Ovary (tissue), 9 donors: ENCODE measurements around the gene PPL. TPM values are rescaled to one million over a fixed set of nuclear protein-coding genes. Genes with fewer than 3 reads are reported as not detected.

Source experiments
- DNase-seq, 5 donors: peaks; one replicate each; pipeline ENCODE4 v3.0.0-alpha.2; 2019 to 2020
- H3K27ac ChIP-seq, 2 donors: fragments of 200-600 bp; one replicate each; pipeline versions ENCODE4 v1.5.1 to v1.8.0; 2019 to 2022
- H3K27me3 ChIP-seq: fragments of 200-600 bp; one replicate; pipeline ENCODE4 v1.8.0; 2022
- H3K36me3 ChIP-seq: fragments of 200-600 bp; sonication (generic); one replicate; pipeline ENCODE4 v1.5.1; 2019
- H3K4me1 ChIP-seq: one replicate; pipeline ENCODE4 v1.8.1; 2013; ENCODE audit warnings: mild to moderate bottlenecking, moderate library complexity; ENCODE audit not compliant: insufficient read depth
- H3K4me3 ChIP-seq: fragments of 200-600 bp; sonication (generic); one replicate; pipeline ENCODE4 v1.5.1; 2017
- H3K9me3 ChIP-seq, 2 donors: fragments of 200-600 bp in 1 of 2; sonication (generic) in 1 of 2; one replicate each; pipeline versions ENCODE4 v1.5.1 to v1.8.1; 2013 to 2019; ENCODE audit warnings: mild to moderate bottlenecking in 1 of 2, moderate library complexity in 1 of 2
- EP300 ChIP-seq: sonication (generic); formaldehyde crosslinking; IDR thresholded peaks from one replicate; pipeline ENCODE4 v1.6.1; 2017; ENCODE audit warnings: antibody characterized with exemption
- POLR2A ChIP-seq: fragments of 450-650 bp; IDR thresholded peaks from one replicate; pipeline ENCODE4 v1.6.1; 2017; ENCODE audit warnings: antibody characterized with exemption, mild to moderate bottlenecking, moderate library complexity
- WGBS, 3 donors: extraction: QIAGEN DNeasy Blood & Tissue Kit in 1 of 3; methylation state at CpG; one replicate each; pipeline versions ENCODE4 v1.1.5 to v1.1.7; 2013 to 2017; 5-methylcytosine and 5-hydroxymethylcytosine counted together
- intact Hi-C, 4 donors: fragments of 100-400 bp; cut with DNase I; formaldehyde crosslinking; loops; one replicate each; pipeline versions ENCODE4 v1.11.0 to v1.15.1; 2022 to 2023
- polyA plus RNA-seq, 2 donors: library from polyadenylated mRNA; stranded (reverse); fragments of 200-250 nt in 1 of 2; fragments of 350-450 nt in 1 of 2; fragmentation: Illumina TruSeq in 1 of 2; extraction: RNeasy Lipid Tissue Mini Kit (QIAGEN cat#74804) in 1 of 2; gene quantifications; one replicate each; pipeline ENCODE4 v1.2.3, GENCODE V29; 2013 to 2014
- total RNA-seq, 7 donors: library from RNA; depleted of rRNA in 2 of 7; stranded (reverse); fragments of >200 nt in 2 of 7; fragmentation: NEBNext Ultra II Directional in 3 of 7; extraction: Animal tissue kit (Norgen Biotek cat#: 25700) in 3 of 7; gene quantifications; one replicate each; pipeline versions ENCODE4 v1.1.0 to v1.2.4, GENCODE V29; 2016 to 2023
- TF ChIP-seq, protein P1 (sequence below), 3 donors: fragments of 450-650 bp in 2 of 3; fragments of 200-600 bp in 1 of 3; IDR thresholded peaks; one replicate each; pipeline versions ENCODE4 v1.5.1 to v1.8.0; 2016 to 2022; ENCODE audit warnings: antibody characterized with exemption in 3 of 3, mild to moderate bottlenecking in 1 of 3
- donor health status: DM: no; HTN: no; CAD: no; lungs with moderate emphysema.
- donor health status: DM: no; HTN: no; CAD: no.
- donor health status: Bipolar disorder and iron deficiency.
- donor health status: DM: yes; HTN: yes; CAD: no.
- donor health status: DM: no; HTN: no; CAD: no.
- donor health status: DM: yes; HTN: yes; CAD: no.

The PPL gene
- total and polyA plus RNA-seq, 9 donors = 4.2 to 37.8 (median 9.1) TPM

DNA sequence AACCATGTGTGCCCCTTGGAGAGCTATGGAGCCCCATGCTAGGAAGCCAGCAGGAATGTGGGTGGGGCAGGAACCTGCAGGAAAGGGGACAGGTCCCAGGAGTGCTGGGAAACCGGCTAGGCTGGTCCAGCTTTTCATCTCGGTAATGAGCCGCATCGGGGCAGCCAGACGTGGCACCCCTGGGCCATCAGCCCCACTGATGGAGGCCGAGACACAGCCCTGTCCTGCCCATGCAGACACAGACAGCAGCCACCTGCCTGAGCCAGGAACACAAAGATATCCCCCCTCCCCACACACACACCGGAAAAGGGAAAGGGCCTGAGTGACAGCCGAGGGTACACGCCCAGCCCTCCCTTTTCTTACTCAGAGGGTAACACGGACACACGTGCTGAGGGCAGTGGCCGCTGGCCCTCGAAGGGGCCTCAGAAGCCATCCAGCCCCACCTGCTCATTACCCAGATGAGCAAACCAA, 18.1 kb downstream of the PPL start:
- TF ChIP-seq, protein P1, sequence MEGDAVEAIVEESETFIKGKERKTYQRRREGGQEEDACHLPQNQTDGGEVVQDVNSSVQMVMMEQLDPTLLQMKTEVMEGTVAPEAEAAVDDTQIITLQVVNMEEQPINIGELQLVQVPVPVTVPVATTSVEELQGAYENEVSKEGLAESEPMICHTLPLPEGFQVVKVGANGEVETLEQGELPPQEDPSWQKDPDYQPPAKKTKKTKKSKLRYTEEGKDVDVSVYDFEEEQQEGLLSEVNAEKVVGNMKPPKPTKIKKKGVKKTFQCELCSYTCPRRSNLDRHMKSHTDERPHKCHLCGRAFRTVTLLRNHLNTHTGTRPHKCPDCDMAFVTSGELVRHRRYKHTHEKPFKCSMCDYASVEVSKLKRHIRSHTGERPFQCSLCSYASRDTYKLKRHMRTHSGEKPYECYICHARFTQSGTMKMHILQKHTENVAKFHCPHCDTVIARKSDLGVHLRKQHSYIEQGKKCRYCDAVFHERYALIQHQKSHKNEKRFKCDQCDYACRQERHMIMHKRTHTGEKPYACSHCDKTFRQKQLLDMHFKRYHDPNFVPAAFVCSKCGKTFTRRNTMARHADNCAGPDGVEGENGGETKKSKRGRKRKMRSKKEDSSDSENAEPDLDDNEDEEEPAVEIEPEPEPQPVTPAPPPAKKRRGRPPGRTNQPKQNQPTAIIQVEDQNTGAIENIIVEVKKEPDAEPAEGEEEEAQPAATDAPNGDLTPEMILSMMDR (IDR thresholded peaks at IDR 0.05) = no peak
- TF ChIP-seq POLR2A (no peak), EP300 (no peak)
- 70 to 75% (median 71%) methylated on average over 11 to 13 of the region's 13 CpGs for WGBS, 3 donors
- no peak overlapping the region for H3K4me3 ChIP-seq
- no peaks in the 10 kb centered on the region for H3K9me3 ChIP-seq
- H3K36me3 ChIP-seq = no peaks in the 10 kb centered on the region
- intact Hi-C loops = no loop called here
- no peaks in the 10 kb centered on the region for H3K27me3 ChIP-seq
- H3K4me1 ChIP-seq = no peaks in the 10 kb centered on the region
- no peak overlapping the region for H3K27ac ChIP-seq
- DNase-seq = no peak

DNA sequence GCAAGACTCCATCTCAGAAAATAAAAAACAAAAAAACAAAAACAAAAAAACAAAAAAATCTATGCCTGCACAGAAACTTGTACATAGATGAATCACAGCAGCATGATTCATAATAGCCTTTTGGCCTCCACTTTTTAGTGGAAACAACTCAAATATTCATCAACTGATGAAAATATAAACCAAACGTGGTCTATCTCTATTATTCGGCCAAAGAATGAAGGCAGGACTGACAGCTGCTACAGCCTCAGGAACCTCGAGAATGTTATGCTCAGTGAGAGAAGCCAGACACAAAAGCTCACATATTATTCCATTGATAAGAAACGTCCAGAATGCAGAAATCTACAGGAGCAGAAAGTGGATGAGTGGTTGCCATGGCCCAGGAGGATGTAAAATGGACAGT, 19.8 kb downstream of the PPL start:
- H3K4me3 ChIP-seq = no peak overlapping the region
- H3K4me1 ChIP-seq = no peaks in the 10 kb centered on the region
- no peak overlapping the region for H3K27ac ChIP-seq
- 5 to 11% (median 6%) methylated on average over 4 of the region's 4 CpGs for WGBS, 3 donors
- H3K36me3 ChIP-seq = no peaks in the 10 kb centered on the region
- DNase-seq = no peak
- no peak for TF ChIP-seq EP300
- TF ChIP-seq, protein P1 (IDR thresholded peaks at IDR 0.05) = no peak
- TF ChIP-seq POLR2A = no peak
- intact Hi-C loops = no loop called here
- no peaks in the 10 kb centered on the region for H3K9me3 ChIP-seq
- H3K27me3 ChIP-seq = no peaks in the 10 kb centered on the region

DNA sequence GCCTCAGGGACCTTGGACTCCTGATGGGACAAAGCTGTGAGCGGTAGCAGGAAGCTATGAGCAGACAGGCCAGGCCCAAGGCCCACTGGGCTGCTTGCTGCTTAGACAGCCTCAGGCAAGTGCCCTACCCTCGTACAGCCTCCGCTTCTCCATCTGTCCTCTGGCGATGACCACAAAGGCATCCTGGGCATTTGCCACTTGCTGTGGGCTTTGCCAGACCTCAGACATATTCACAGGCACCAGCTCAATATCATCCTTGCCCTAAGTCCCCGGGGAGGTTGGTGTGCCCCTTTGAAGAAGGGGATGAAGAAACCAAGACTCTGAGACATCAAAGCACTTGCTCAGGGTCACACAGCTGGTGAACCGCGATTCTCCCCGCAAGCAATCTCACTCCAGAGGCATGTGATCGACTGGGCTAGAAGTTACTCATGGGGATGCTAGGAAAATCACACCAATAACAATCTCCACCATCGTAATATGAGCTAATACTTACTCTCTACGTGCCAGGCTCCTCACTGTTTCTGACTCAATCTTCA, 21.7 kb downstream of the PPL start:
- no peak for DNase-seq
- Histone ChIP-seq H3K9me3 (no peaks in the 10 kb centered on the region), H3K4me1 (peaks cover 4% of the 10 kb centered on the region), H3K27ac (no peak overlapping the region), H3K4me3 (no peak overlapping the region), H3K27me3 (no peaks in the 10 kb centered on the region), H3K36me3 (no peaks in the 10 kb centered on the region)
- TF ChIP-seq POLR2A = no peak
- no peak for TF ChIP-seq EP300
- TF ChIP-seq, protein P1 (IDR thresholded peaks at IDR 0.05) = no peak
- 50 to 62% (median 53%) methylated on average over 11 of the region's 11 CpGs for WGBS, 3 donors
- intact Hi-C loops = no loop called here

DNA sequence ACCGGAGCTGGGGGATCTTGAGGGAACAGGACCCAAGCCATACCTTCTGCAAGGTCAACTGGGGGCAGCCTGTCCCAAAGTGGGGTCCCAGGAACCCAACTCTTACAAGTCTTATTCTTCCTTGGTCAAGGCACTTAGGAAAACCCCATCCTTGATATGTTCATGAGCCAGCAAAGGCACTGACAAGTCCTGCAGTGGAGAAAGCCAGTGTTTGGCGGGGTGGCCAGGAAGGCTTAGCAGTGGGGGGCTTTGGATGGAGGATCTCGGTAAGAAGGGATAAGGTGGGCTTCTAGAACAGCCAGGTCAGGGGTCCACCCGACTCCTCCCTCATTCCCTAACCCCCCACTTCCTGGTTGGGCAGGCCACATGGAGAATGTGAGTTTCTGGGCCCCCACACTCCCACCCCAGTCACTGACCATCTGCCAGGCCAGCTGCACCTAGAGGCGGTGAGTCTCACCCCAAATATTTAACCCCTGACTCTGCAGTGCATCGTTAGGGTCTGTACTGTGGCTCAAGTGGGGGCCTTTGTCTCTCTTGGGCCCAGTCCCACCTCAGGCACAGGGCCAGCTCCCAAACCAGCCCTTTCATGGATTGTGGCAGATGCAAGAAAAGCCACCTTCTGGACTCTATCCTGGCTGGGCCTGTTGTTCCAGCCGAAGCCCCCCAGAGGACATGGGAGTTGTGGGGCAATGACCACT, 22.3 kb downstream of the PPL start:
- intact Hi-C loops = no loop called here
- no peaks in the 10 kb centered on the region for H3K36me3 ChIP-seq
- DNase-seq = no peak
- H3K9me3 ChIP-seq = no peaks in the 10 kb centered on the region
- no peak for TF ChIP-seq EP300
- TF ChIP-seq POLR2A = no peak
- TF ChIP-seq, protein P1 (IDR thresholded peaks at IDR 0.05) = no peak
- WGBS, 3 donors = 81 to 97% (median 86%) methylated on average over 7 of the region's 7 CpGs
- H3K27ac ChIP-seq = no peak overlapping the region
- H3K27me3 ChIP-seq = no peaks in the 10 kb centered on the region
- H3K4me1 ChIP-seq = peaks cover 6% of the 10 kb centered on the region
- no peak overlapping the region for H3K4me3 ChIP-seq
